Measurements from ENCODE around the gene PRDM16. TPM values are rescaled to one million over a fixed set of nuclear protein-coding genes. Genes with fewer than 3 reads are reported as not detected.

Gene PRDM16
- total and polyA plus RNA-seq, 2 of the 13 experiments (the other 11 are each of a cell fraction or from before 2014, with no cell fraction given) = 0.15 to 0.81 TPM

GRCh38 chr1:3053986-3054385 lies 15.0 kb upstream of the PRDM16 start:
- no TSS peak for BruUV-seq (replicated peaks)
- no peak overlapping the region for H3K4me2 ChIP-seq (ENCODE audit: low read depth, low read length)
- intact Hi-C loops (cut with micrococcal nuclease; ENCODE audit: unreplicated experiment) (no loop called here), in situ Hi-C loops (cut with HindIII; ENCODE audit: extremely low pct_ligation_motif_present, low pct_unique_long_range_greater_than_20kb) (loop anchor here (25.0 kb wide), 1 partner anchor 233 kb away; no protein-coding TSS in a partner anchor)
- H3K4me3 ChIP-seq (replicated peaks in 1 of 3; ENCODE audit: insufficient read depth in 1 of 3, low read depth in 2 of 3, low read length in 3 of 3) = no peak overlapping the region
- DNase-seq (ENCODE audit: low spot score) (no peak), ATAC-seq (no peak), FAIRE-seq (no peak)
- TF ChIP-seq ZKSCAN8 (CRISPR knock-in tag; IDR thresholded peaks at IDR 0.05; ENCODE audit: borderline replicate concordance) = no peak
- TF ChIP-seq PRMT3 (CRISPR knock-in tag; IDR thresholded peaks at IDR 0.05; ENCODE audit: borderline replicate concordance, low read depth) = no peak
- H3K79me2 ChIP-seq (ENCODE audit: insufficient read depth, low read length) = no peaks in the 10 kb centered on the region
- POLR2A ChIA-PET = no interaction called here
- H3K27me3 ChIP-seq (ENCODE audit: control insufficient read depth in 1 of 2, insufficient read depth in 2 of 2, low read length in 2 of 2) = peaks cover 2 to 32% of the 10 kb centered on the region in 2 experiments; a peak in 3 of 5 replicates
- WGBS (ENCODE audit: low lambda C conversion rate) = 57% methylated on average over 3 of the region's 6 CpGs
- H4K20me1 ChIP-seq (ENCODE audit: insufficient read depth, low read length) = no peaks in the 10 kb centered on the region
- no peak overlapping the region for H3K27ac ChIP-seq (ENCODE audit: extremely low read length, insufficient read depth, low read length)
- no peaks in the 10 kb centered on the region for H3K9me3 ChIP-seq (ENCODE audit: low read length)
- no peak overlapping the region for H3K9ac ChIP-seq (ENCODE audit: insufficient read depth, low read depth, low read length)
- no peak overlapping the region for H2AFZ ChIP-seq (ENCODE audit: low read length)
- CTCF ChIA-PET (ENCODE audit: low intra/inter-chr PET ratio, low total read pairs) = no interaction called here
- H3K36me3 ChIP-seq (replicated peaks in 1 of 2; ENCODE audit: control insufficient read depth in 1 of 2, insufficient read depth in 2 of 2, low read length in 2 of 2) = no peaks in the 10 kb centered on the region
- H3K4me1 ChIP-seq (ENCODE audit: insufficient read depth, low read length) = no peaks in the 10 kb centered on the region

GRCh38 chr1:3054474-3054873 lies 14.5 kb upstream of the PRDM16 start:
- Histone ChIP-seq H3K27ac (ENCODE audit: extremely low read length, insufficient read depth, low read length) (no peak overlapping the region), H3K4me1 (ENCODE audit: insufficient read depth, low read length) (no peaks in the 10 kb centered on the region), H3K4me2 (ENCODE audit: low read depth, low read length) (no peak overlapping the region), H3K4me3 (replicated peaks in 1 of 3; ENCODE audit: insufficient read depth in 1 of 3, low read depth in 2 of 3, low read length in 3 of 3) (no peak overlapping the region), H4K20me1 (ENCODE audit: insufficient read depth, low read length) (no peaks in the 10 kb centered on the region), H3K79me2 (ENCODE audit: insufficient read depth, low read length) (no peaks in the 10 kb centered on the region), H3K36me3 (replicated peaks in 1 of 2; ENCODE audit: control insufficient read depth in 1 of 2, insufficient read depth in 2 of 2, low read length in 2 of 2) (no peaks in the 10 kb centered on the region), H3K9ac (ENCODE audit: insufficient read depth, low read depth, low read length) (no peak overlapping the region), H3K9me3 (ENCODE audit: low read length) (no peaks in the 10 kb centered on the region), H3K27me3 (ENCODE audit: control insufficient read depth in 1 of 2, insufficient read depth in 2 of 2, low read length in 2 of 2) (peaks cover 2 to 35% of the 10 kb centered on the region in 2 experiments; a peak in 3 of 5 replicates), H2AFZ (ENCODE audit: low read length) (no peak overlapping the region)
- FAIRE-seq (no peak), ATAC-seq (no peak), DNase-seq (ENCODE audit: low spot score) (no peak)
- intact Hi-C loops (cut with micrococcal nuclease; ENCODE audit: unreplicated experiment) (no loop called here), in situ Hi-C loops (cut with HindIII; ENCODE audit: extremely low pct_ligation_motif_present, low pct_unique_long_range_greater_than_20kb) (loop anchor here (25.0 kb wide), 1 partner anchor 233 kb away; no protein-coding TSS in a partner anchor)
- no TSS peak for BruUV-seq (replicated peaks)
- ChIA-PET POLR2A (no interaction called here), CTCF (ENCODE audit: low intra/inter-chr PET ratio, low total read pairs) (no interaction called here)
- 51% methylated on average over 12 of the region's 12 CpGs for WGBS (ENCODE audit: low lambda C conversion rate)
- no peak for TF ChIP-seq RNF219 (CRISPR knock-in tag; IDR thresholded peaks at IDR 0.05)
- TF ChIP-seq ZNF790 (CRISPR knock-in tag; IDR thresholded peaks at IDR 0.05; ENCODE audit: borderline replicate concordance) = no peak
- TF ChIP-seq SYNCRIP (IDR thresholded peaks at IDR 0.05; ENCODE audit: insufficient read depth, low read depth, low read length) = no peak
- no peak for TF ChIP-seq ZBTB39 (CRISPR knock-in tag; IDR thresholded peaks at IDR 0.05)
- no peak for TF ChIP-seq ZNF441 (CRISPR knock-in tag; IDR thresholded peaks at IDR 0.05; ENCODE audit: borderline replicate concordance)
- TF ChIP-seq ZNF251 (CRISPR knock-in tag; IDR thresholded peaks at IDR 0.05) = no peak
- TF ChIP-seq DBP (CRISPR knock-in tag; IDR thresholded peaks at IDR 0.05; ENCODE audit: not compliant biosample characterization) = no peak
- TF ChIP-seq ZNF878 (CRISPR knock-in tag; IDR thresholded peaks at IDR 0.05) = no peak
- no peak for TF ChIP-seq ZNF567 (CRISPR knock-in tag; IDR thresholded peaks at IDR 0.05; ENCODE audit: borderline replicate concordance)
- TF ChIP-seq ZBTB25 (CRISPR knock-in tag; IDR thresholded peaks at IDR 0.05) = no peak
